SH-SY5Y (cell line): ENCODE results near the gene TGFBR3.

ENCODE experiments used
- GATA2 ChIP-seq: IDR thresholded peaks from 2 replicates; pipeline ENCODE4 v1.6.1; 2011; ENCODE audit warnings: mild to moderate bottlenecking, low read depth, low read length
- GATA3 ChIP-seq: IDR thresholded peaks from 2 replicates; pipeline ENCODE4 v1.6.1; 2011; ENCODE audit warnings: low read depth, mild to moderate bottlenecking, low read length, moderate library complexity

- TF ChIP-seq GATA2 (no peak), GATA3 (no peak)
Measured at GRCh38 chr1:91798740-91799139, 87.2 kb downstream of the TGFBR3 start.
